ENCODE results near the gene PMVK.

- TF ChIP-seq TAF1 (IDR thresholded peaks at IDR 0.05; ENCODE audit: low read depth) (no peak), EGR1 (IDR thresholded peaks at IDR 0.05) (no peak), CREB1 (IDR thresholded peaks at IDR 0.05; ENCODE audit: low read depth) (no peak)
These were observed 11.6 kb upstream of the PMVK start for GRCh38 chr1:154948079-154948478.

Data from Ishikawa (cell line).